IMR-90 (cell line): ENCODE measurements around the gene CASP14. TPM values are rescaled to one million over a fixed set of nuclear protein-coding genes. Genes with fewer than 3 reads are reported as not detected.

Source experiments
- ATAC-seq: fragments of 200-7000 bp; cut with Tn5 transposase; 2 replicates; pipeline ENCODE4 v1.9.1; 2020; ENCODE audit warnings: low read depth, mild to moderate bottlenecking, moderate library complexity
- BruUV-seq: library from RNA; stranded (reverse); fragments of 400-500 nt; replicated peaks from 2 replicates; lab custom pipeline; 2021; lab: Mats Ljungman, UMichigan
- CTCF ChIA-PET: fragments of 300-600 bp; formaldehyde crosslinking; extraction: SDS; loops from one replicate; lab custom pipeline; 2021; ENCODE audit warnings: antibody characterized with exemption; lab: Yijun Ruan, JAX
- POLR2A ChIA-PET: fragments of 300-600 bp; sonication (Branson Sonifier 250); formaldehyde crosslinking; loops from one replicate; lab custom pipeline; 2022; ENCODE audit warnings: antibody characterized with exemption; ENCODE audit not compliant: unreplicated experiment; lab: Charles Lee
- DNase-seq: peaks from one replicate; pipeline ENCODE4 v3.0.0; 2013
- H2AFZ ChIP-seq: replicated peaks from 2 replicates; pipeline ENCODE3; 2013; ENCODE audit warnings: low read length, mild to moderate bottlenecking; ENCODE audit not compliant: poor library complexity
- H2AK5ac ChIP-seq: 2 replicates; pipeline ENCODE4 v1.6.1; 2013; ENCODE audit warnings: low read depth, low read length, inconsistent platforms
- H2AK9ac ChIP-seq: replicated peaks from 2 replicates; pipeline ENCODE3; 2013; ENCODE audit warnings: mild to moderate bottlenecking, low read depth, low read length, moderate library complexity; ENCODE audit not compliant: poor library complexity
- H2BK120ac ChIP-seq: 2 replicates; pipeline ENCODE4 v1.6.1; 2013; ENCODE audit warnings: low read depth, low read length, inconsistent platforms
- H2BK15ac ChIP-seq: 3 replicates; pipeline ENCODE4 v1.6.1; 2013; ENCODE audit warnings: low read depth, low read length, inconsistent platforms
- H2BK20ac ChIP-seq: 2 replicates; pipeline ENCODE4 v1.6.1; 2013; ENCODE audit warnings: low read depth, mild to moderate bottlenecking, inconsistent platforms, low read length, moderate library complexity
- H2BK5ac ChIP-seq: 2 replicates; pipeline ENCODE4 v1.6.1; 2013; ENCODE audit warnings: mild to moderate bottlenecking, low read depth, low read length, inconsistent platforms; ENCODE audit not compliant: poor library complexity, severe bottlenecking
- H3K14ac ChIP-seq: replicated peaks from 2 replicates; pipeline ENCODE4 v1.6.1; 2013; ENCODE audit warnings: low read depth, low read length, inconsistent platforms
- H3K18ac ChIP-seq: 2 replicates; pipeline ENCODE4 v1.6.1; 2013; ENCODE audit warnings: low read depth, low read length, control low read depth
- H3K23ac ChIP-seq: 2 replicates; pipeline ENCODE4 v1.6.1; 2013; ENCODE audit warnings: low read depth, low read length, inconsistent platforms
- H3K27ac ChIP-seq: 2 replicates; pipeline ENCODE4 v1.5.1; 2013; ENCODE audit warnings: mild to moderate bottlenecking, control low read depth, low read length; ENCODE audit not compliant: insufficient read depth
- H3K27me3 ChIP-seq: 2 replicates; pipeline ENCODE4 v1.6.1; 2013; ENCODE audit warnings: low read length; ENCODE audit not compliant: control insufficient read depth, insufficient read depth
- H3K36me3 ChIP-seq: 2 replicates; pipeline ENCODE4 v1.6.1; 2013; ENCODE audit warnings: low read length, mixed read lengths; ENCODE audit not compliant: control insufficient read depth, insufficient read depth
- H3K4ac ChIP-seq: 2 replicates; pipeline ENCODE4 v1.6.1; 2013; ENCODE audit warnings: low read depth, low read length, inconsistent platforms
- H3K4me1 ChIP-seq: 2 replicates; pipeline ENCODE4 v1.6.1; 2013; ENCODE audit warnings: low read length, mixed read lengths; ENCODE audit not compliant: control insufficient read depth, insufficient read depth
- H3K4me2 ChIP-seq: 2 replicates; pipeline ENCODE4 v1.6.1; 2013; ENCODE audit warnings: low read depth, mild to moderate bottlenecking, control low read depth, low read length, moderate library complexity
- H3K4me3 ChIP-seq: 2 replicates; pipeline ENCODE4 v1.5.1; 2013; ENCODE audit warnings: low read depth, mild to moderate bottlenecking, control low read depth, low read length, moderate library complexity; ENCODE audit not compliant: insufficient read depth
- H3K56ac ChIP-seq: 2 replicates; pipeline ENCODE4 v1.6.1; 2013; ENCODE audit warnings: low read length, inconsistent platforms; ENCODE audit not compliant: insufficient read depth; ENCODE audit errors: extremely low read depth
- H3K79me1 ChIP-seq, 2 experiments: 2 replicates each; pipeline ENCODE4 v1.6.1; 2013; ENCODE audit warnings: low read length in 2 of 2, inconsistent platforms in 1 of 2, low read depth in 1 of 2
- H3K9ac ChIP-seq: 2 replicates; pipeline ENCODE4 v1.6.1; 2013; ENCODE audit warnings: low read depth, low read length, control low read depth
- H3K9me1 ChIP-seq: 2 replicates; pipeline ENCODE4 v1.6.1; 2013; ENCODE audit warnings: low read length, inconsistent platforms; ENCODE audit not compliant: insufficient read depth
- H3K9me3 ChIP-seq: 2 replicates; pipeline ENCODE4 v1.6.1; 2013; ENCODE audit warnings: low read length; ENCODE audit not compliant: control insufficient read depth, insufficient read depth
- H4K20me1 ChIP-seq: 2 replicates; pipeline ENCODE4 v1.6.1; 2013; ENCODE audit warnings: low read length, inconsistent platforms; ENCODE audit not compliant: insufficient read depth
- H4K5ac ChIP-seq: 2 replicates; pipeline ENCODE4 v1.6.1; 2013; ENCODE audit warnings: mild to moderate bottlenecking, low read depth, low read length, control low read depth
- H4K8ac ChIP-seq, 2 experiments: 2 replicates each; pipeline ENCODE4 v1.6.1; 2013; ENCODE audit warnings: low read depth in 2 of 2, low read length in 2 of 2, control low read depth in 1 of 2, inconsistent platforms in 1 of 2
- H4K91ac ChIP-seq: 2 replicates; pipeline ENCODE4 v1.6.1; 2013; ENCODE audit warnings: low read depth, low read length, inconsistent platforms; ENCODE audit not compliant: insufficient read depth
- BHLHE40 ChIP-seq: fragments of 150-350 bp; IDR thresholded peaks from 2 replicates; pipeline ENCODE4 v1.6.1; 2016; ENCODE audit warnings: mild to moderate bottlenecking, low read depth, low read length
- CEBPB ChIP-seq: IDR thresholded peaks from 2 replicates; pipeline ENCODE4 v1.6.1; 2012; ENCODE audit warnings: low read depth, low read length, improper control_type of control experiment
- CHD1 ChIP-seq: IDR thresholded peaks from 2 replicates; pipeline ENCODE4 v1.6.1; 2012; ENCODE audit warnings: low read depth, low read length, improper control_type of control experiment
- FOS ChIP-seq: fragments of 150-350 bp; IDR thresholded peaks from 2 replicates; pipeline ENCODE4 v1.6.1; 2016; ENCODE audit warnings: low read depth, low read length
- MAFK ChIP-seq: IDR thresholded peaks from 2 replicates; pipeline ENCODE4 v1.6.1; 2012; ENCODE audit warnings: low read depth, low read length, improper control_type of control experiment
- MAZ ChIP-seq: IDR thresholded peaks from 2 replicates; pipeline ENCODE4 v1.6.1; 2012; ENCODE audit warnings: low read depth, mild to moderate bottlenecking, low read length, improper control_type of control experiment, moderate library complexity, borderline replicate concordance
- MXI1 ChIP-seq: IDR thresholded peaks from 2 replicates; pipeline ENCODE4 v1.6.1; 2012; ENCODE audit warnings: low read depth, mild to moderate bottlenecking, low read length, moderate library complexity, borderline replicate concordance
- NFE2L2 ChIP-seq: fragments of 150-350 bp; IDR thresholded peaks from 2 replicates; pipeline ENCODE4 v1.6.1; 2016; ENCODE audit warnings: low read depth, mild to moderate bottlenecking, low read length
- POLR2A ChIP-seq: IDR thresholded peaks from 2 replicates; pipeline ENCODE4 v1.6.1; 2012; ENCODE audit warnings: mild to moderate bottlenecking, low read depth, low read length
- RAD21 ChIP-seq: IDR thresholded peaks from 2 replicates; pipeline ENCODE4 v1.6.1; 2012; ENCODE audit warnings: low read length, improper control_type of control experiment
- RCOR1 ChIP-seq: IDR thresholded peaks from 2 replicates; pipeline ENCODE4 v1.6.1; 2012; ENCODE audit warnings: mild to moderate bottlenecking, low read length, improper control_type of control experiment; ENCODE audit not compliant: insufficient replicate concordance
- RFX5 ChIP-seq: IDR thresholded peaks from 2 replicates; pipeline ENCODE4 v1.8.0; 2012; ENCODE audit warnings: low read depth, mild to moderate bottlenecking, low read length, moderate library complexity
- SMC3 ChIP-seq: fragments of 150-350 bp; IDR thresholded peaks from 2 replicates; pipeline ENCODE4 v1.6.1; 2016; ENCODE audit warnings: low read depth, mild to moderate bottlenecking, antibody characterized with exemption, low read length, moderate library complexity
- USF2 ChIP-seq: fragments of 150-350 bp; IDR thresholded peaks from 2 replicates; pipeline ENCODE4 v1.6.1; 2017; ENCODE audit warnings: mild to moderate bottlenecking, antibody characterized with exemption, low read length, low read depth
- WGBS, 2 experiments: methylation state at CpG; one replicate each; pipeline versions ENCODE4 v1.1.5 to v1.1.7; 2013; ENCODE audit warnings: missing lambda C conversion rate in 2 of 2; ENCODE audit not compliant: insufficient read length in 1 of 2; ENCODE audit errors: extremely low coverage in 2 of 2; 5-methylcytosine and 5-hydroxymethylcytosine counted together
- dilution Hi-C: fragments of 300-500 bp; cut with HindIII; formaldehyde crosslinking; loops from one replicate; pipeline ENCODE4 v1.14.3; 2018; ENCODE audit warnings: low sequenced_read_pairs; ENCODE audit not compliant: unreplicated experiment
- in situ Hi-C: fragments of 300-500 bp; cut with MboI; formaldehyde crosslinking; loops from 3 replicates; pipeline ENCODE4 v1.14.3; 2019; ENCODE audit warnings: low sequenced_read_pairs, inconsistent platforms, mixed read lengths
- intact Hi-C: fragments of 100-400 bp; cut with micrococcal nuclease; formaldehyde crosslinking; loops from 2 replicates; pipeline ENCODE4 v1.10.0; 2022
- polyA plus RNA-seq, 3 experiments: library from polyadenylated mRNA; depleted of rRNA; stranded (reverse); fragments of >200 nt; gene quantifications; 2 replicates each; pipeline ENCODE4 v1.2.3, GENCODE V29; 2012; ENCODE audit warnings: low replicate concordance in 1 of 3
- total RNA-seq: library from RNA; depleted of rRNA; stranded (reverse); fragments of >200 nt; gene quantifications from 2 replicates; pipeline ENCODE4 v1.2.3, GENCODE V29; 2012
- TF ChIP-seq, protein P1 (sequence below): fragments of 150-350 bp; IDR thresholded peaks from 2 replicates; pipeline ENCODE4 v1.6.1; 2016; ENCODE audit warnings: low read depth, mild to moderate bottlenecking, low read length, moderate library complexity, borderline replicate concordance
- TF ChIP-seq, protein P2 (sequence below): conservative IDR thresholded peaks from 2 replicates; pipeline ENCODE4 v1.5.1; 2012; ENCODE audit warnings: mild to moderate bottlenecking, low read depth, low read length, improper control_type of control experiment

Gene CASP14
- total and polyA plus RNA-seq, 2 of the 4 experiments (the other 2 are of a cell fraction) = not detected

DNA sequence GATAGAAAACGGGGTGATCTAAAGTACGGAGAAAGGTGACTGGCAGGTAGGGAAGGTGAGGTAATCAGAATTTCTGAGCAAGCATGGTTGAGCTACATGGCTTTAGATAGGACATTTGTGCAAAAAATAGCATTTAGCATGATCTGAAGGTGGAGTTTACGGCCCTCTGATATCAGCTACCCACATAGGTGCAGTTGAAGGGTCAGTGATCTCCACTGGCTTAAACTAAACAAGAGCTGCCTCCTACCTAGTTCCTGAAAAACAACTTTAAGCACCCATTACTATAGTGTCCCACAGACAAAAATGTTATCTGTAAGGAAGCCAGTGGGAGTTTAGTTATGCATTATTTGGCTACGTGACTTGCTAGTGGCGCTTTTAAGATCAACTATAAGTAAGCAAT lies 1.2 kb upstream of the CASP14 start:
- Histone ChIP-seq H2AK9ac (no peak overlapping the region), H2AFZ (no peak overlapping the region), H3K4ac (no peak overlapping the region), H3K27me3 (no peaks in the 10 kb centered on the region), H3K9me1 (no peaks in the 10 kb centered on the region), H3K14ac (no peak overlapping the region), H3K23ac (no peak overlapping the region), H3K56ac (no peak overlapping the region), H3K36me3 (no peaks in the 10 kb centered on the region), H2BK5ac (no peak overlapping the region), H2BK15ac (no peak overlapping the region), H3K4me3 (no peak overlapping the region), H3K79me1 (no peaks in the 10 kb centered on the region), H4K5ac (no peak overlapping the region), H3K4me1 (no peaks in the 10 kb centered on the region), H4K20me1 (no peaks in the 10 kb centered on the region), H3K4me2 (no peak overlapping the region), H3K18ac (no peak overlapping the region), H2AK5ac (no peak overlapping the region), H2BK20ac (no peak overlapping the region), H3K27ac (no peak overlapping the region), H4K91ac (no peak overlapping the region), H3K9ac (no peak overlapping the region), H4K8ac (no peak overlapping the region), H2BK120ac (no peak overlapping the region), H3K9me3 (no peaks in the 10 kb centered on the region)
- ChIA-PET CTCF (no interaction called here), POLR2A (no interaction called here)
- WGBS, 2 experiments = 80% methylated on average over 1 of the region's 5 CpGs; no CpG with 5 or more reads in 1 of the 2 experiments
- BruUV-seq = no TSS peak
- dilution Hi-C loops (no loop called here), in situ Hi-C loops (no loop called here), intact Hi-C loops (no loop called here)
- DNase-seq = no peak
- ATAC-seq = no peak
- TF ChIP-seq, protein P1, sequence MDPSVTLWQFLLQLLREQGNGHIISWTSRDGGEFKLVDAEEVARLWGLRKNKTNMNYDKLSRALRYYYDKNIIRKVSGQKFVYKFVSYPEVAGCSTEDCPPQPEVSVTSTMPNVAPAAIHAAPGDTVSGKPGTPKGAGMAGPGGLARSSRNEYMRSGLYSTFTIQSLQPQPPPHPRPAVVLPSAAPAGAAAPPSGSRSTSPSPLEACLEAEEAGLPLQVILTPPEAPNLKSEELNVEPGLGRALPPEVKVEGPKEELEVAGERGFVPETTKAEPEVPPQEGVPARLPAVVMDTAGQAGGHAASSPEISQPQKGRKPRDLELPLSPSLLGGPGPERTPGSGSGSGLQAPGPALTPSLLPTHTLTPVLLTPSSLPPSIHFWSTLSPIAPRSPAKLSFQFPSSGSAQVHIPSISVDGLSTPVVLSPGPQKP = no peak
- TF ChIP-seq CHD1 = no peak
- TF ChIP-seq NFE2L2 = no peak
- TF ChIP-seq USF2 = no peak
- no peak for TF ChIP-seq CEBPB
- TF ChIP-seq RAD21 = no peak
- TF ChIP-seq FOS = no peak
- TF ChIP-seq, protein P2, sequence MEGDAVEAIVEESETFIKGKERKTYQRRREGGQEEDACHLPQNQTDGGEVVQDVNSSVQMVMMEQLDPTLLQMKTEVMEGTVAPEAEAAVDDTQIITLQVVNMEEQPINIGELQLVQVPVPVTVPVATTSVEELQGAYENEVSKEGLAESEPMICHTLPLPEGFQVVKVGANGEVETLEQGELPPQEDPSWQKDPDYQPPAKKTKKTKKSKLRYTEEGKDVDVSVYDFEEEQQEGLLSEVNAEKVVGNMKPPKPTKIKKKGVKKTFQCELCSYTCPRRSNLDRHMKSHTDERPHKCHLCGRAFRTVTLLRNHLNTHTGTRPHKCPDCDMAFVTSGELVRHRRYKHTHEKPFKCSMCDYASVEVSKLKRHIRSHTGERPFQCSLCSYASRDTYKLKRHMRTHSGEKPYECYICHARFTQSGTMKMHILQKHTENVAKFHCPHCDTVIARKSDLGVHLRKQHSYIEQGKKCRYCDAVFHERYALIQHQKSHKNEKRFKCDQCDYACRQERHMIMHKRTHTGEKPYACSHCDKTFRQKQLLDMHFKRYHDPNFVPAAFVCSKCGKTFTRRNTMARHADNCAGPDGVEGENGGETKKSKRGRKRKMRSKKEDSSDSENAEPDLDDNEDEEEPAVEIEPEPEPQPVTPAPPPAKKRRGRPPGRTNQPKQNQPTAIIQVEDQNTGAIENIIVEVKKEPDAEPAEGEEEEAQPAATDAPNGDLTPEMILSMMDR = no peak
- TF ChIP-seq MAFK = no peak
- no peak for TF ChIP-seq MAZ
- no peak for TF ChIP-seq BHLHE40
- TF ChIP-seq MXI1 = no peak
- no peak for TF ChIP-seq RFX5
- no peak for TF ChIP-seq SMC3
- no peak for TF ChIP-seq RCOR1
- TF ChIP-seq POLR2A = no peak
